Trophoblast cell (in vitro differentiated cells and primary cell): ENCODE data around the gene PIK3AP1.
A peak's percentile ranks its signal among the peaks of the same experiment; 100 is the strongest.

Experiments used
- DNase-seq, 2 donors: peaks; one replicate each; pipeline ENCODE4 v3.0.0-alpha.2; 2016
- H2AFZ ChIP-seq: 2 replicates; pipeline ENCODE4 v1.6.1; 2013; ENCODE audit warnings: low read length, moderate library complexity, mild to moderate bottlenecking; ENCODE audit not compliant: insufficient read depth, poor library complexity
- H2AK5ac ChIP-seq: 2 replicates; pipeline ENCODE4 v1.6.1; 2013; ENCODE audit warnings: mild to moderate bottlenecking, low read length
- H2BK120ac ChIP-seq: 2 replicates; pipeline ENCODE4 v1.6.1; 2013; ENCODE audit warnings: low read length, mild to moderate bottlenecking, moderate library complexity; ENCODE audit not compliant: insufficient read depth, poor library complexity
- H2BK12ac ChIP-seq: 2 replicates; pipeline ENCODE4 v1.6.1; 2013; ENCODE audit warnings: mild to moderate bottlenecking, low read length, moderate library complexity
- H2BK5ac ChIP-seq: 2 replicates; pipeline ENCODE4 v1.6.1; 2013; ENCODE audit warnings: low read length, low read depth, moderate library complexity, mild to moderate bottlenecking; ENCODE audit not compliant: poor library complexity
- H3K14ac ChIP-seq: 2 replicates; pipeline ENCODE4 v1.6.1; 2013; ENCODE audit warnings: mild to moderate bottlenecking, low read length
- H3K18ac ChIP-seq: 2 replicates; pipeline ENCODE4 v1.6.1; 2013; ENCODE audit warnings: mild to moderate bottlenecking, low read length
- H3K23ac ChIP-seq: 2 replicates; pipeline ENCODE4 v1.6.1; 2013; ENCODE audit warnings: low read length
- H3K27ac ChIP-seq: 2 replicates; pipeline ENCODE4 v1.5.1; 2013; ENCODE audit warnings: low read depth, mild to moderate bottlenecking, inconsistent platforms, low read length, moderate library complexity
- H3K27me3 ChIP-seq: 2 replicates; pipeline ENCODE4 v1.6.1; 2013; ENCODE audit warnings: inconsistent platforms, mild to moderate bottlenecking, low read length, moderate library complexity; ENCODE audit not compliant: insufficient read depth
- H3K36me3 ChIP-seq, 2 experiments: 1 replicate in 1 of 2; 2 replicates in 1 of 2; pipeline ENCODE4 v1.6.1; 2013; ENCODE audit warnings: low read length in 2 of 2, mild to moderate bottlenecking in 2 of 2, moderate library complexity in 1 of 2; ENCODE audit not compliant: insufficient read depth in 2 of 2, control insufficient read depth in 1 of 2
- H3K4ac ChIP-seq: 2 replicates; pipeline ENCODE4 v1.6.1; 2013; ENCODE audit warnings: low read depth, mild to moderate bottlenecking, low read length, moderate library complexity
- H3K4me1 ChIP-seq, 2 experiments: 1 replicate in 1 of 2; 2 replicates in 1 of 2; pipeline ENCODE4 v1.6.1; 2013; ENCODE audit warnings: low read length in 2 of 2, mild to moderate bottlenecking in 2 of 2, moderate library complexity in 1 of 2; ENCODE audit not compliant: insufficient read depth in 2 of 2, control insufficient read depth in 1 of 2
- H3K4me2 ChIP-seq: 2 replicates; pipeline ENCODE4 v1.6.1; 2013; ENCODE audit warnings: inconsistent platforms, mild to moderate bottlenecking, low read length, moderate library complexity
- H3K4me3 ChIP-seq: 2 replicates; pipeline ENCODE4 v1.5.1; 2013; ENCODE audit warnings: mild to moderate bottlenecking, low read depth, low read length, inconsistent platforms
- H3K79me1 ChIP-seq: one replicate; pipeline ENCODE4 v1.6.1; 2013; ENCODE audit warnings: low read length
- H3K79me2 ChIP-seq: 2 replicates; pipeline ENCODE4 v1.6.1; 2013; ENCODE audit warnings: low read length, mild to moderate bottlenecking; ENCODE audit not compliant: control insufficient read depth, insufficient read depth, poor library complexity
- H3K9ac ChIP-seq: 2 replicates; pipeline ENCODE4 v1.6.1; 2013; ENCODE audit warnings: mild to moderate bottlenecking, low read length
- H3K9me3 ChIP-seq: 2 replicates; pipeline ENCODE4 v1.6.1; 2013; ENCODE audit warnings: low read depth, mild to moderate bottlenecking, control low read depth, inconsistent platforms, low read length; ENCODE audit not compliant: insufficient read depth
- H4K12ac ChIP-seq: 2 replicates; pipeline ENCODE4 v1.6.1; 2013; ENCODE audit warnings: low read depth, mild to moderate bottlenecking, low read length, moderate library complexity
- H4K8ac ChIP-seq: 2 replicates; pipeline ENCODE4 v1.6.1; 2013; ENCODE audit warnings: low read depth, mild to moderate bottlenecking, low read length, moderate library complexity
- H4K91ac ChIP-seq: one replicate; pipeline ENCODE4 v1.6.1; 2013; ENCODE audit warnings: low read depth, mild to moderate bottlenecking, low read length, moderate library complexity
- WGBS: extraction: QIAGEN DNeasy Blood & Tissue Kit; methylation state at CpG from one replicate; pipeline ENCODE4 v1.1.7; 2013; ENCODE audit warnings: missing lambda C conversion rate; ENCODE audit not compliant: insufficient read length, insufficient coverage; ENCODE audit errors: extremely low coverage; 5-methylcytosine and 5-hydroxymethylcytosine counted together

The PIK3AP1 gene

DNA sequence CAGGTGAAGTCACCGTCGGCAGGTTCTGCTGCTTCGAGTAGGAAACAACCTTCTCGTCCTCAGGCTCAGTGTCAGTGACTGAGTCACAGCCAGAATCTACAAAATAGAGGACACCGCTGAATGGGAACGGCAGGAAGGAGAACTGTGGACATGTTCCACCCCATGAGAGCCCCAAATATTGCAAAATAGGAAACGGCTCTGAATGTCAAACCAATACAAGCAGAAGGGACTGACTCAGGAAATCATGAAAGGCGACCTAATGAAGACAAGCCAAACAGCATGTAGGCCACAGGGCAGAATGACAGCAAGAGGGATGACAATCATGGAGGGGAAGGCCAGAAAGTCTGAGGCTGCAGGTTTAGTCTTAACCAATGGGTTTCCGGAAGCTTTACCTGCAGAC is 63.5 kb downstream of the PIK3AP1 start:
- Histone ChIP-seq H3K79me2 (no peaks in the 10 kb centered on the region), H3K18ac (no peak overlapping the region), H2AFZ (no peak overlapping the region), H3K4me2 (no peak overlapping the region), H4K8ac (no peak overlapping the region), H4K91ac (no peak overlapping the region), H3K4ac (no peak overlapping the region), H3K4me3 (no peak overlapping the region), H2AK5ac (no peak overlapping the region), H3K36me3 (no peaks in the 10 kb centered on the region), H3K27ac (no peak overlapping the region), H3K27me3 (no peaks in the 10 kb centered on the region), H4K12ac (no peak overlapping the region), H2BK120ac (no peak overlapping the region), H2BK5ac (no peak overlapping the region), H3K14ac (no peak overlapping the region), H3K4me1 (no peaks in the 10 kb centered on the region), H3K9ac (no peak overlapping the region), H3K9me3 (peaks cover 1% of the 10 kb centered on the region), H3K79me1 (no peaks in the 10 kb centered on the region), H2BK12ac (no peak overlapping the region), H3K23ac (no peak overlapping the region)
- WGBS = no CpG with 5 or more reads among the region's 9 CpGs
- DNase-seq = peak in 1 of 2 donors; percentile 12

GRCh38 chr10:96656198-96656577 is 64.1 kb downstream of the PIK3AP1 start:
- H3K14ac ChIP-seq = no peak overlapping the region
- no peak overlapping the region for H4K91ac ChIP-seq
- H3K27me3 ChIP-seq = no peaks in the 10 kb centered on the region
- H3K4ac ChIP-seq = no peak overlapping the region
- H3K9me3 ChIP-seq = peaks cover 1% of the 10 kb centered on the region
- H2BK120ac ChIP-seq = no peak overlapping the region
- no peaks in the 10 kb centered on the region for H3K79me2 ChIP-seq
- no peak overlapping the region for H3K27ac ChIP-seq
- H2BK12ac ChIP-seq = no peak overlapping the region
- H4K8ac ChIP-seq = no peak overlapping the region
- no peak overlapping the region for H3K18ac ChIP-seq
- WGBS = no CpG with 5 or more reads among the region's 3 CpGs
- no peaks in the 10 kb centered on the region for H3K79me1 ChIP-seq
- H2AFZ ChIP-seq = no peak overlapping the region
- H3K4me2 ChIP-seq = no peak overlapping the region
- H3K23ac ChIP-seq = no peak overlapping the region
- DNase-seq = no peak
- H3K36me3 ChIP-seq = no peaks in the 10 kb centered on the region
- no peak overlapping the region for H2AK5ac ChIP-seq
- no peak overlapping the region for H2BK5ac ChIP-seq
- H3K4me3 ChIP-seq = no peak overlapping the region
- H4K12ac ChIP-seq = no peak overlapping the region
- no peak overlapping the region for H3K9ac ChIP-seq
- no peaks in the 10 kb centered on the region for H3K4me1 ChIP-seq

DNA sequence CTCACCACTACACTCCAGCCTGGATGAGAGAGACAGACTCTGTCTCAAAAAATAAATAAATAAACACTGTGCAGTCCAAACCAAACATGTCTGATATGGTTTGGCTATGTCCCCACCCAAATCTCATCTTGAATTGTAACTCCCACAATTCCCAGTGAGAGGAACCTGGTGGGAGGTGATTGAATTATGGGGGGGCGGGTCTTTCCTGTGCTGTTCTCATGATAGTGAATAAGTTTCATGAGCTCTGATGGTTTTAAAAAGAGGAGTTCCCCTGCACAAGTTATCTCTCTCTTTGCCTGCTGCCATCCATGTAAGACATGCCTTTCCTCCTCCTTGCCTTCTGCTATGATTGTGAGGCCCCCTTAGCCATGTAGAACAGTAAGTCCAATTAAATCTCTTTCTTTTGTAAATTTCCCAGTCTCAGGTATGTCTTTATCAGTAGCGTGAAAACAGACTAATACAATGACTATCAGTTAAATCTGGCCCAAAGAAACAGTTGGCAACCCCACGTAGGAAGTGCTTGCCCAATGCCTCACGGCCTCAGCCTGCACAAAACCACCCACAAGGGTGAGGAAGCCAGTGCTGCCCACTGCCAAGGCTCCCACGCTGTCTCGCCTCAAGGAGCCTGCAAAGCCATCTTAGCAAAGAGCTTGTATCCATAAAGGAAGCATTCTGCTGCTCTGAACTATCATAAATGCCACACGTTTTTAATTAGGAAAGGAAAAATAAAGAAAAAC is 64.7 kb downstream of the PIK3AP1 start:
- Histone ChIP-seq H3K4me2 (no peak overlapping the region), H3K27me3 (no peaks in the 10 kb centered on the region), H3K36me3 (no peaks in the 10 kb centered on the region), H4K91ac (no peak overlapping the region), H3K14ac (no peak overlapping the region), H3K27ac (no peak overlapping the region), H3K79me2 (no peaks in the 10 kb centered on the region), H3K9ac (no peak overlapping the region), H3K9me3 (peaks cover 1% of the 10 kb centered on the region), H4K12ac (no peak overlapping the region), H3K4me3 (no peak overlapping the region), H2BK5ac (no peak overlapping the region), H4K8ac (no peak overlapping the region), H3K4me1 (no peaks in the 10 kb centered on the region), H3K18ac (no peak overlapping the region), H2BK12ac (no peak overlapping the region), H2BK120ac (no peak overlapping the region), H2AK5ac (no peak overlapping the region), H3K4ac (no peak overlapping the region), H3K79me1 (no peaks in the 10 kb centered on the region), H2AFZ (no peak overlapping the region), H3K23ac (no peak overlapping the region)
- DNase-seq = no peak
- no CpG with 5 or more reads among the region's 7 CpGs for WGBS

GRCh38 chr10:96651998-96652431 is 68.3 kb downstream of the PIK3AP1 start:
- Histone ChIP-seq H4K91ac (no peak overlapping the region), H3K79me2 (no peaks in the 10 kb centered on the region), H3K4ac (no peak overlapping the region), H3K79me1 (no peaks in the 10 kb centered on the region), H3K27me3 (no peaks in the 10 kb centered on the region), H3K27ac (no peak overlapping the region), H2BK5ac (no peak overlapping the region), H2BK120ac (no peak overlapping the region), H3K9ac (no peak overlapping the region), H4K12ac (no peak overlapping the region), H3K4me2 (no peak overlapping the region), H4K8ac (no peak overlapping the region), H3K23ac (no peak overlapping the region), H3K18ac (no peak overlapping the region), H3K4me3 (no peak overlapping the region), H2BK12ac (no peak overlapping the region), H3K14ac (no peak overlapping the region), H3K4me1 (peaks cover 0 to 2% of the 10 kb centered on the region in 2 experiments), H2AK5ac (no peak overlapping the region), H2AFZ (no peak overlapping the region), H3K9me3 (peaks cover 1% of the 10 kb centered on the region), H3K36me3 (no peaks in the 10 kb centered on the region)
- DNase-seq = no peak
- no CpG with 5 or more reads among the region's 8 CpGs for WGBS
